Vagina (tissue), 2 donors: ENCODE results near the gene WFDC8.

Experiments
- POLR2A ChIP-seq, 2 donors: fragments of 450-650 bp; IDR thresholded peaks; one replicate each; pipeline ENCODE4 v1.6.1; 2017; ENCODE audit warnings: antibody characterized with exemption in 2 of 2, mild to moderate bottlenecking in 2 of 2, moderate library complexity in 2 of 2
- POLR2AphosphoS5 ChIP-seq, 2 donors: sonication (generic); formaldehyde crosslinking; IDR thresholded peaks; one replicate each; pipeline ENCODE4 v1.9.0; 2017; ENCODE audit warnings: antibody characterized with exemption in 2 of 2, mild to moderate bottlenecking in 2 of 2, low read depth in 1 of 2; ENCODE audit not compliant: insufficient read depth in 1 of 2
- TF ChIP-seq, protein P1 (sequence below), 3 experiments: fragments of 450-650 bp in 2 of 3; fragments of 200-600 bp in 1 of 3; sonication (generic) in 1 of 3; IDR thresholded peaks; one replicate each; pipeline ENCODE4 v1.5.1; 2017 to 2019; ENCODE audit warnings: antibody characterized with exemption in 3 of 3, mild to moderate bottlenecking in 2 of 3, moderate library complexity in 2 of 3

- TF ChIP-seq, protein P1, sequence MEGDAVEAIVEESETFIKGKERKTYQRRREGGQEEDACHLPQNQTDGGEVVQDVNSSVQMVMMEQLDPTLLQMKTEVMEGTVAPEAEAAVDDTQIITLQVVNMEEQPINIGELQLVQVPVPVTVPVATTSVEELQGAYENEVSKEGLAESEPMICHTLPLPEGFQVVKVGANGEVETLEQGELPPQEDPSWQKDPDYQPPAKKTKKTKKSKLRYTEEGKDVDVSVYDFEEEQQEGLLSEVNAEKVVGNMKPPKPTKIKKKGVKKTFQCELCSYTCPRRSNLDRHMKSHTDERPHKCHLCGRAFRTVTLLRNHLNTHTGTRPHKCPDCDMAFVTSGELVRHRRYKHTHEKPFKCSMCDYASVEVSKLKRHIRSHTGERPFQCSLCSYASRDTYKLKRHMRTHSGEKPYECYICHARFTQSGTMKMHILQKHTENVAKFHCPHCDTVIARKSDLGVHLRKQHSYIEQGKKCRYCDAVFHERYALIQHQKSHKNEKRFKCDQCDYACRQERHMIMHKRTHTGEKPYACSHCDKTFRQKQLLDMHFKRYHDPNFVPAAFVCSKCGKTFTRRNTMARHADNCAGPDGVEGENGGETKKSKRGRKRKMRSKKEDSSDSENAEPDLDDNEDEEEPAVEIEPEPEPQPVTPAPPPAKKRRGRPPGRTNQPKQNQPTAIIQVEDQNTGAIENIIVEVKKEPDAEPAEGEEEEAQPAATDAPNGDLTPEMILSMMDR (IDR thresholded peaks at IDR 0.05): no peak
- TF ChIP-seq POLR2A (IDR thresholded peaks at IDR 0.05): no peak
- TF ChIP-seq POLR2AphosphoS5 (IDR thresholded peaks at IDR 0.05; ENCODE audit: insufficient read depth in 1 of 2, low read depth in 1 of 2): no peak
Observed at GRCh38 chr20:45593498-45593897, 14.4 kb upstream of the WFDC8 start.
